ENCODE data around the gene NUDT1.

DNA sequence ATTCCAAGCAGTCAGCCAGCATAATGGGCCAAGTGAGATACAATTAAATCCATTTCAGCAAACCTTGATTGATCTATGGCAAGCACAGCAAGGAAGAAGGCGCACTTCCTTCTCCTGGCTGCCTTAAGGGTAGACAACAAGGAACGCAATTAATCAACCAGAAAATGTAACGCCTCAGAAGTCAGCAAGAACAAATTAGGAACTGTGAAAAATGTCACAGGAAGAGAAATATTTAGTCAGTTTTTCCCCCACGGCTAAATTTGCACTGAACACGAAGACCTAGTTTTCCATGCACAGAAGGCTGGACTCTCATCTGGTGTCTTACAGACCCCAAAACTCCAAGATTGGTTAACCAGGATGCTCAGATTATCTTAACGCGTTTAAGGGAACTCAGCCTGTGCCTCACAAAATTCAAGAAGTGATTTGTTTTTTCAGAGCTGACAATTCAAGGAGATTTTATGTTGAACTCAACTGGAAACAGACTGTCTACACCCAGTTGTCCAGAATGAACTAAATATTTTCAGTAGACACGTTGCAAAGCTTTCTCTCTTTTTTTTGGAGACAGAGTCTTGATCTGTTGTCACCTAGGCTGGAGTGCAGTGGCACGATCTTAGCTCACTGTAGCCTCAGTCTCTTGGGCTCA, 58.0 kb downstream of the NUDT1 start:
- TF ChIP-seq POLR2AphosphoS5 (IDR thresholded peaks at IDR 0.05) (no peak), EP300 (IDR thresholded peaks at IDR 0.05; ENCODE audit: low read depth) (no peak), CTCF (IDR thresholded peaks at IDR 0.05) (no peak), POLR2A (IDR thresholded peaks at IDR 0.05) (no peak)

Measured in transverse colon (tissue), 4 donors.